Daoy (cell line): ENCODE results near the gene PPP1CA. TPM values are rescaled to one million over a fixed set of nuclear protein-coding genes. Genes with fewer than 3 reads are reported as not detected.

Source experiments
- DNase-seq: peaks from one replicate; pipeline ENCODE4 v3.0.0-alpha.2; 2015; ENCODE audit warnings: low read depth
- total RNA-seq: library from RNA; depleted of rRNA; stranded (reverse); fragments of >200 nt; shearing (Covaris generic); gene quantifications from 2 replicates; pipeline ENCODE4 v1.2.3, GENCODE V29; 2014; rRNA removed

Gene PPP1CA
- total RNA-seq, 1 experiment from 2014 or later: 220 TPM

GRCh38 chr11:67353317-67354074, 48.2 kb downstream of the PPP1CA start, which contains the start of gene POLD4:
POLD4 (minus strand) TSS chr11:67353546; CDS start chr11:67353399, 147 bp downstream.
- DNase-seq: peak; percentile 98

GRCh38 chr11:67352546-67353316, 48.9 kb downstream of the PPP1CA start:
- no peak for DNase-seq

GRCh38 chr11:67351275-67352005, 50.2 kb downstream of the PPP1CA start:
- peak; percentile 80 for DNase-seq

GRCh38 chr11:67349928-67350465, 51.7 kb downstream of the PPP1CA start:
- DNase-seq: no peak

- no peak for DNase-seq
Measured at GRCh38 chr11:67349457-67349856, 52.2 kb downstream of the PPP1CA start.

GRCh38 chr11:67349036-67349435, 52.6 kb downstream of the PPP1CA start:
- no peak for DNase-seq

Other genes with a start within 250 kb of the PPP1CA start
- 27.5 and 54.1 TPM in 2 replicates for gene GRK2, start 135.4 kb downstream of the PPP1CA start, total RNA-seq
- 13.1 and 24.0 TPM in 2 replicates for gene ANKRD13D, start 112.6 kb downstream of the PPP1CA start, total RNA-seq
- gene SSH3, start 98.3 kb downstream of the PPP1CA start, total RNA-seq: 2.9 and 6.9 TPM in 2 replicates
- 54.2 and 56.2 TPM in 2 replicates for gene POLD4, start 48.3 kb downstream of the PPP1CA start, total RNA-seq
- 7.1 TPM in 2 replicates for gene CLCF1, start 28.3 kb downstream of the PPP1CA start, total RNA-seq
- gene RAD9A, start 9.9 kb downstream of the PPP1CA start, total RNA-seq: 9.0 and 11.3 TPM in 2 replicates
- not detected in 2 replicates for gene TBC1D10C, start 2.2 kb upstream of the PPP1CA start, total RNA-seq
- gene CARNS1, start 13.8 kb upstream of the PPP1CA start, total RNA-seq: 0.34 TPM in 1 of 2 replicates, not detected in the other
- gene RPS6KB2, start 26.6 kb upstream of the PPP1CA start, total RNA-seq: 36.6 and 42.5 TPM in 2 replicates
- gene PTPRCAP, start 35.8 kb upstream of the PPP1CA start, total RNA-seq: 1.1 and 3.0 TPM in 2 replicates
- gene CORO1B, start 41.6 kb upstream of the PPP1CA start, total RNA-seq: 78.7 and 85.8 TPM in 2 replicates
- gene GPR152, start 50.9 kb upstream of the PPP1CA start, total RNA-seq: not detected in 2 replicates
- gene CABP4, start 53.5 kb upstream of the PPP1CA start, total RNA-seq: 0.06 and 0.15 TPM in 2 replicates
- 9.4 and 36.5 TPM in 2 replicates for gene TMEM134, start 67.4 kb upstream of the PPP1CA start, total RNA-seq
- 69.5 and 78.5 TPM in 2 replicates for gene AIP, start 81.2 kb upstream of the PPP1CA start, total RNA-seq
- 24.6 and 32.1 TPM in 2 replicates for gene PITPNM1, start 103.5 kb upstream of the PPP1CA start, total RNA-seq
- gene CDK2AP2, start 106.3 kb upstream of the PPP1CA start, total RNA-seq: 37.7 and 43.0 TPM in 2 replicates
- not detected in 2 replicates for gene CABP2, start 121.6 kb upstream of the PPP1CA start, total RNA-seq
- gene GSTP1, start 182.0 kb upstream of the PPP1CA start, total RNA-seq: 1,082 and 1,228 TPM in 2 replicates
- gene NDUFV1, start 205.1 kb upstream of the PPP1CA start, total RNA-seq: 218 and 229 TPM in 2 replicates
- gene NUDT8, start 228.1 kb upstream of the PPP1CA start, total RNA-seq: 5.8 and 9.1 TPM in 2 replicates
- not detected in 2 replicates for gene TBX10, start 237.9 kb upstream of the PPP1CA start, total RNA-seq
- gene ACY3, start 248.9 kb upstream of the PPP1CA start, total RNA-seq: not detected in 2 replicates